Ishikawa (cell line): ENCODE results near the gene CAT.

Experiments used
- RAD21 ChIP-seq: IDR thresholded peaks from 2 replicates; pipeline ENCODE4 v1.6.1; 2012; ENCODE audit warnings: low read depth
- TAF1 ChIP-seq: IDR thresholded peaks from 2 replicates; pipeline ENCODE4 v1.6.1; 2012; ENCODE audit warnings: low read depth, mild to moderate bottlenecking
- TCF12 ChIP-seq: IDR thresholded peaks from 2 replicates; pipeline ENCODE4 v1.6.1; 2012; ENCODE audit warnings: low read depth
- TEAD4 ChIP-seq: IDR thresholded peaks from 2 replicates; pipeline ENCODE4 v1.6.1; 2012
- YY1 ChIP-seq: IDR thresholded peaks from 2 replicates; pipeline ENCODE4 v1.6.1; 2012; ENCODE audit warnings: low read depth
- TF ChIP-seq, protein P1 (sequence below): IDR thresholded peaks from 2 replicates; pipeline ENCODE4 v1.6.1; 2012

DNA sequence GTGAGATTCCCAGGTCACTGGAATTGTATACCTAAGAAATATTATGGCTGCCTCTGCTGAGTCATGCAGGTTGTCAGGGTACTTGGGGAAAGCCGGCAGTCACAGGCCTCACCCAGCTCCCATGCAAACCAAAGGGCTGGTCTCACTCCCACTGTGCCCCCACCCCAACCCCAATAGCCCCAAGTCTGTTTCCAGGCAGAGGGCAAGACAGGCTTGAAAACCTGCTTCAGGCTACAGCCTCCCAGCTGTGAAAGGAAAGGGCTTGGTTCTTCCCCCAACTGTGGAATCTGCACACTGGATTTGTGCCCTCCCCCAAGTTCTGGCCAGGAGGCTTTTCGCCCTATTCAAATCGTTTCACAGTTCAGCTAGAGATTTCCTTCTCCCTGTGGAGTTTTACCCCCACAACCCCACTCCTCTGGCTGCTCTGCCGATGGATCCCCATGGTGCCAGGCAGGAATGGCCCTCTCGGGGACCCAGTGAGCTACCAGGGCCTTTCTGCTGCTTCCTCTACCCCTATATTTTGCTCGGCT lies 43.9 kb upstream of the CAT start:
- TF ChIP-seq TEAD4 (no peak), TAF1 (no peak), TCF12 (no peak), YY1 (no peak), RAD21 (no peak)
- TF ChIP-seq, protein P1, sequence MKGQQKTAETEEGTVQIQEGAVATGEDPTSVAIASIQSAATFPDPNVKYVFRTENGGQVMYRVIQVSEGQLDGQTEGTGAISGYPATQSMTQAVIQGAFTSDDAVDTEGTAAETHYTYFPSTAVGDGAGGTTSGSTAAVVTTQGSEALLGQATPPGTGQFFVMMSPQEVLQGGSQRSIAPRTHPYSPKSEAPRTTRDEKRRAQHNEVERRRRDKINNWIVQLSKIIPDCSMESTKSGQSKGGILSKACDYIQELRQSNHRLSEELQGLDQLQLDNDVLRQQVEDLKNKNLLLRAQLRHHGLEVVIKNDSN = no peak
